NCI-H2029 treated with DMSO at 0.1 percent for 48 hours (cell line): Measurements from ENCODE around the gene PPFIA2.

Experiments used
- DNase-seq: peaks from one replicate; lab custom pipeline; 2025; lab: John Stamatoyannopoulos, UW

PPFIA2 gene

GRCh38 chr12:81450920-81451739 lies 308.0 kb downstream of the PPFIA2 start:
- peak; percentile 17 for DNase-seq

DNA sequence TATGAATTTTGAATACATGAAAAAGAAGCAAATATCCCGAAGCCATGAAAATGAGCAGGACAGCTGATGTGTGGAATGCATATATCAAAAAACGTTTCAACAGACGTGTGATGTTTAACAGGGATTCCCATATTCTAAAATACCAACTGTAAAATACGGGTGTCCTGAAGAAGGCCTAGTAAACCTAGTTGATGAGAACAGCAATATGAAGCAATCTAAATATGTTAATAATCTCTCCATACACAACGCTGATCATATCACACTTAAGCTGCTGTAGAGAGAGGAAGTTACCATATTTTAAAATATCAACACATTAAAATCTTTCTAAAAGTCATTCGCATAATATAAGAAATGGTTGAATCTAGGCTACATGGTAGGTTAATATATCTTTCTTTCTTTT lies 317.5 kb downstream of the PPFIA2 start:
- DNase-seq: no peak

- DNase-seq: no peak
Measured at GRCh38 chr12:81440001-81440400, 319.1 kb downstream of the PPFIA2 start.

- DNase-seq: no peak
Measured at GRCh38 chr12:81439344-81439743, 319.8 kb downstream of the PPFIA2 start.

GRCh38 chr12:81417056-81417455 lies 342.1 kb downstream of the PPFIA2 start:
- DNase-seq: no peak

DNA sequence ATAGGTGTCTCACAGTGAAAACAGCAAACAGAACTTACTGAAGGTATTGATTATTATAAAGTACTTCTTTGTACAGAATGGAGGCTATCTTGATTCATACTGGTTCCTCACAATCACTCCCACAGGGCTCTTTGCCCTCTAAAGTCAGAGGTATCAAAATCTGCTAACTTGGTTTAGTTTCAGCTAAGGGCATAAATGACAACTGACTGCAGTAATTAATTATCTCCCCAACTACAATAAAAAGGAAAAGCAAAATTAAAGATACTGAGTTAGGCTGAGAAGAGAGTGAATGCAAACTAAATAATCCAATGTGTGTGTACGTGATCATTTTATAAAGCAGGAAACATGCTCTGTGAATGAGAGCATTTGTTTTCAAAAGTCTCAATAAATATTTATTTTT lies 342.6 kb downstream of the PPFIA2 start:
- no peak for DNase-seq

- DNase-seq: no peak
Measured at GRCh38 chr12:81414441-81414840, 344.7 kb downstream of the PPFIA2 start.

DNA sequence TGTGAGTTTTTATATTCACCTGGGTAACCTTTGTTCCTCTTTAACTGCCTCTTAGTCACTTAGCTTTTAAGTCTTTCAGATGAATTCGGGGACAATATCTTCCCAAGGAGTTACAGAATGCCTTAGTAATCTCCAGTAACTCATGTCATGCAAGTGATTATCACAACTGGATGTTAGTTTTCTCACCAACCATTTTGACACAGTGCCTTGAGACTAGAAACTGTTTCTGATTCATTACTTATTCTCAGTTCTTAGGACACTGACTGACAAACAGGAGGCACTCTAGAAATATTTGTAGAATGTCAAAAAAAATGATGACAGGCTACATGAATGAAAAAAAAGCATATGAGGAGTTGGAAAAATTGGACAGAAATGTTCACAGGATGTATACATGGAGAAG lies 346.2 kb downstream of the PPFIA2 start:
- no peak for DNase-seq

DNA sequence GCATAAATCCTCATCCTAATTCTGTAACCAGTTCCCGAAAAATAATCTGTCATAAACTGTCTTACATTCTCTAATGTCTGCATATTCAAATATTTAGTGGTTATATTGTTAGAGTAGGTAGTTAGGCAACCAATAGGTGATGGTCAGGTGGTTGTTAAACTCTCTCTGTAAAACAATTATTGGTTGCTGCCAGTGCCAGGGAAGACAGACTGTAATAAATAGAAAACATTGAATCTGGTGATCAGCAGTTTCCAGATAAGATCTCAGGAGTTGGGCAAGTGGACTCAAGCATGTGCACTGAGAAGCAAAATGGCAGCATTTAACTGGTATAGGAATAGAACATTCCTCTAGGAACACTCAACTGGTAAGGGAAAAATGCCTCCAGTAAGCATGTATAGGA lies 355.8 kb downstream of the PPFIA2 start:
- no peak for DNase-seq

DNA sequence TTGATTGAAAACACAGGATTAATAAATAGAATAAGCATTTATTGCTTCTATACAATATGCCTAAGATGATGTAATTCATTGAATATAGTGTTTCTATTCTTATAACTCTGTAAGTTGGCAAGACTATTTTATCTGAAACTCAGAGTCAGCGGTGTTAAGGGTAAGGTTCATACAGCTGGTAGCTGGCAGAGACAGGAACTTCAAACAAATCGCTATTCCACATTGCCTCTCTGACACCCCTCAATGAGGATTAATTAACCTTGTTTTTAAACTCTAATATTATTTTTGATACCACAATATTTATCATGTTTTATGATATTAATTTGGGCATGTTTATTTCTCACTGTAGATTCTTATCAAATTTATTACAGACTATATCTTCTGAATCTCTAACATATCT lies 357.9 kb downstream of the PPFIA2 start:
- no peak for DNase-seq

- DNase-seq: no peak
Measured at GRCh38 chr12:81400024-81400423, 359.1 kb downstream of the PPFIA2 start.

DNA sequence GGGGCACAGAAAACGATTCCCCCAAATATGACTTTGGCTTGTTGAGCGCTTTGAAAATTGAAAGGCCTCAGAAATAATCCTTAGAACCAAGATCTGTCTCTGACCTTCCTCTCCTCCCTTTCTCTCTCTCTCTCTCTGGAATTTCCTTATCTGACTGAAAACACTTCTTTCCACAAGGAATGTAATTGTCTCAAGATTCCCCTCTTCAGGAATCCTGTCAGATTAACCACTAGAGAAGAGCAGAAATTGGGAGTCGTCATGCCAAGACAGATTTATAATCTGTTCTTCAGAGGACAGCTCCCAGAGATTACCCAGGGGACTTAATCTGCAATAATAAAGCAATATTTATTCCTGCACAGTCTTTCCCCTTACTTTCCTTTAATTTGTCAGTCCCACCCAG lies 363.7 kb downstream of the PPFIA2 start:
- no peak for DNase-seq

DNA sequence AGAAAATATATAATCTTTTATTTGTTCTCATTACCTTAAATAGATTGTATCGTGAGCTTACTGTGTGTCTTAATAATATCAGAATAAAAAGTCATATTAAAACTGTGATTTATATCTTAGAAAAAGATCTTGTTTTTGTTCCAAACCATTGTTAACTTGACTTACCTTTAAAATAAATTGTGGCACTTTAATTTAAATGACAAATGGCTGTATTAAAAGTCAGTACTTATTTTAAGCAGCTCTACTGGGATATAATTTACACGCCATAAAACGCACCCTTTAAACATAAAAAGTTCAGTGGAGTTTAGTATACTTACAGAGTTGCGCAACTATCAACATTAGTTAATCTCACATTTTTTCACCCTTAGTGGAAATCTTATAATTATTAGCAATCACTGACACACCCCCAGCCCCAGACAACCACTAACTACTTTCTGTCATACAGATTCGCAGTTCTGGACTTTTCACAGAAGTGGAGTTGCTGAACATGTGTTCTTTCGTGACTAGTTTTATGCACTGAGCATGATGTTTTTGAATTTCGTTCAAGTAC lies 369.5 kb downstream of the PPFIA2 start:
- DNase-seq: no peak

GRCh38 chr12:81386101-81386500 lies 373.0 kb downstream of the PPFIA2 start:
- DNase-seq: no peak

- no peak for DNase-seq
Measured at GRCh38 chr12:81381951-81382350, 377.2 kb downstream of the PPFIA2 start.

- no peak for DNase-seq
Measured at GRCh38 chr12:81378601-81379285, 380.4 kb downstream of the PPFIA2 start.

DNA sequence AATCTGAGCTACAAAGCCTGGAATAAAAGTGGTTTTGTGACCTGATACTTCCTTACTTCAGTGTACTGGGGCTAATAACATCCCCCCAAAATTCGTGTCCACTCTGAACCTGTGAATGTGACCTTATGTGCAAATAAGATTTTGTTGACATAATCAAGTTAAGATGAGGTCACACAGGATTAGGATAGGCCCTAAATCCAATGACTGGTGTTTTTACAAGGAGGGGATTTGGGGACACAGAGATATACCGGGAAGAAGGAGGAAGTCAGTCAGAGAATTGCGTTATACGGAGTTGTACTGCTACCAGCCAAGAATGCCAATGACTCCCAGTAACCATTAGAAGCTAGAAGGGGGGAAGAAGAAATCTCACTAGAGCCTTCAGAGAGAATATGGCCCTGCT lies 381.4 kb downstream of the PPFIA2 start:
- DNase-seq: no peak

GRCh38 chr12:81375969-81376368 lies 383.2 kb downstream of the PPFIA2 start:
- DNase-seq: no peak

DNA sequence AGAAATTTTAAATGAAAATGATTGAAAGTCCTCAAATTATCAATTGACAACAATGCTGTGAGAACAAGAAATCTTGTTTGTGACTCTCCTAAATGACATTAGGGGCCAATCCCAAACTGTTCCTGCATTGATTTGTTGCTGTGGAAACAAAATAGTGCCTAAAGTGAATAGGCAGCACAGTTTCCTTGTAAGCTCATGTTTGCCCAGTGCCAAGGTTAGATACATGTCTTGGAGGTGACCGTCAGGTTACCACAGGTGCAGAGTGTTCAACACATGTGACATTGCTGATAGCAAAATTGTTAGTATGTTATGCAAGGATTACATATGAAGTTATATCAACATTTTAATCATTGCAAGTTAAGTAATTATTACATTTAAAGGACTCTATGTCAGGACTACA lies 388.7 kb downstream of the PPFIA2 start:
- DNase-seq: no peak

DNA sequence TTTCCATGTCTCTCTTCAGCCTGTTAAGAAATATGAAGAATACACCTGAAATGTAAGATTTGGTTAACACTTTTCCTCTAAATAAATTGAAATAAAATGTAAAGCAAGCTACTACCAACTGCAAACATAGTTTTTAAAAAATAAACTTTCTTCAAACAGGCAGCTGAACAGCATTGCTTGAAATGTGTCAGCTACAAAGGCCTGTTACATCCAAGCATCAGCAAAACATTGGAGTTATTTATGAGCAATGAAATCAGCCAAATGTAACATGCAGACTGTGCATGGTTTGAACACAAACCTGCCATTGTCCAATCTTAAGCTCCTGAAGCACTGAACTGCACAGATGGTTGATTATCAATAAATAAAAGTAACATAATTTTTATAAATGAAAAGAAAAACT lies 390.0 kb downstream of the PPFIA2 start:
- DNase-seq: no peak

DNA sequence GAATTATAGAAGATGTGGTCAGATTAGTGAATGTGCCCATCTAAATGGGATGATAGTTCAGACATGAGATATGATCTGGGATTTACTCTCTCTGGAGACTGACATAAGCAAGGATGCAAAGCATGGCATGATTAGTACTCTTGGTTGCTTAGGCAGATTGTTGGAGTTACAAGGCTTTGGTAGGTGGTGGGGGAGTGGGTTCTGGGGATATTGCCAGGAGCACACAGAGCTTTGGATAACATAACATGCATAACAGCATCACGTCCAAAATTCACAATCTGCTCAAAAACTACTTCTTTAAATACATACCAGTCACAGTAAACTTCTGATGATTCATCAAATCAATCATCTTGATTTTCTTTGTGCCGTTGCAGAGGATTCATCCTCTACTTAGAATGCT lies 393.9 kb downstream of the PPFIA2 start:
- DNase-seq: no peak

- no peak for DNase-seq
Measured at GRCh38 chr12:81360916-81361315, 398.2 kb downstream of the PPFIA2 start.

DNA sequence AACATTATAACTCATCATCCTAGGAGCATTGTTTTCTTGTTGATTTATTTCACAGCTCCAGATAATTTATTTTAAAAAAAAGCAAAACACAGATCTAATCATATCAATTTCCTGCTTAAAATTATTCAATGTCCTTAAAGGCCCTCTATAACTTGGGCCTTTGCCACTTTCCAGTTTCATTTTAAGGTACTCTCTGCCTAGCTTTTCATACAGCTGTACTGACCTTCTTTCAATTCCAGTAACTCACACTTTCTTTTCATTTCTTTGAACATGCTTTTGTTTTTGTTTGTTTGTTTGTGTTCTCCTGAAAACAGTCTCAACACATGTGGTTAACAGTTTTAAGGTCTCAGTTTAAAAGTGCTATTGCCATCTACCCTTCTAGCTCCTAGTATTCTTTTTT lies 399.4 kb downstream of the PPFIA2 start:
- no peak for DNase-seq
